Endothelial cell of umbilical vein (primary cell): Measurements from ENCODE around the gene ST6GALNAC3. TPM values are rescaled to one million over a fixed set of nuclear protein-coding genes. Genes with fewer than 3 reads are reported as not detected.

Experiments
- BruUV-seq: library from RNA; stranded (reverse); fragments of 400-500 nt; replicated peaks from 2 replicates; lab custom pipeline; 2021; lab: Mats Ljungman, UMichigan
- CTCF ChIA-PET: fragments of 300-600, 350-600 bp; sonication (Branson Sonifier 250); formaldehyde crosslinking; loops from one replicate; lab custom pipeline; 2021; ENCODE audit warnings: antibody characterized with exemption, inconsistent platforms; lab: Charles Lee
- POLR2A ChIA-PET: fragments of 300-600, 350-600 bp; sonication (Branson Sonifier 250); formaldehyde crosslinking; loops from one replicate; lab custom pipeline; 2021; ENCODE audit warnings: antibody characterized with exemption, inconsistent platforms; lab: Charles Lee
- DNase-seq: peaks from one replicate; pipeline ENCODE4 v3.0.0-alpha.2; 2011; ENCODE audit warnings: low read depth, low spot score
- FAIRE-seq: peaks from 2 replicates; lab custom pipeline; 2011; peaks lifted over from hg19 to GRCh38; lab: Jason Lieb, UNC
- H2AFZ ChIP-seq: 2 replicates; pipeline ENCODE4 v1.6.0; 2012; ENCODE audit warnings: low read depth, low read length, control low read depth, inconsistent platforms
- H3K27ac ChIP-seq: 2 replicates; pipeline ENCODE4 v1.5.1; 2011; ENCODE audit warnings: low read depth, mild to moderate bottlenecking, control low read depth, low read length, moderate library complexity; ENCODE audit not compliant: insufficient read depth
- H3K27me3 ChIP-seq, 2 experiments: 2 replicates each; pipeline versions ENCODE4 v1.6.0 to v1.6.1; 2011; ENCODE audit warnings: low read length in 2 of 2, mixed read lengths in 1 of 2; ENCODE audit not compliant: control insufficient read depth in 2 of 2, insufficient read depth in 2 of 2
- H3K36me3 ChIP-seq, 2 experiments: 2 replicates in 1 of 2; 3 replicates in 1 of 2; pipeline ENCODE4 v1.5.1; 2011; ENCODE audit warnings: low read length in 2 of 2, mild to moderate bottlenecking in 1 of 2, moderate library complexity in 1 of 2; ENCODE audit not compliant: control insufficient read depth in 2 of 2, insufficient read depth in 2 of 2; ENCODE audit errors: extremely low read depth in 1 of 2
- H3K4me1 ChIP-seq: 3 replicates; pipeline ENCODE4 v1.5.1; 2011; ENCODE audit warnings: mild to moderate bottlenecking, low read length; ENCODE audit not compliant: control insufficient read depth, insufficient read depth; ENCODE audit errors: extremely low read depth
- H3K4me2 ChIP-seq: 2 replicates; pipeline ENCODE4 v1.6.1; 2011; ENCODE audit warnings: low read length, control low read depth, mixed read lengths; ENCODE audit not compliant: insufficient read depth
- H3K4me3 ChIP-seq, 3 experiments: fragments of 200-600 bp in 1 of 3; sonication (generic), shearing (Covaris generic) in 1 of 3; replicated peaks in 1 of 3; 2 replicates each; pipeline ENCODE4 v1.5.1; 2011 to 2016; ENCODE audit warnings: control low read depth in 3 of 3, low read length in 3 of 3, mild to moderate bottlenecking in 2 of 3, inconsistent platforms in 1 of 3, low read depth in 1 of 3, moderate library complexity in 1 of 3; ENCODE audit not compliant: insufficient read depth in 1 of 3
- H3K79me2 ChIP-seq: 2 replicates; pipeline ENCODE4 v1.6.0; 2012; ENCODE audit warnings: low read length, inconsistent platforms; ENCODE audit not compliant: control insufficient read depth, insufficient read depth
- H3K9ac ChIP-seq: replicated peaks from 2 replicates; pipeline ENCODE3; 2011; ENCODE audit warnings: low read length, control low read depth; ENCODE audit not compliant: insufficient read depth; ENCODE audit errors: extremely low read depth
- H3K9me1 ChIP-seq: replicated peaks from 3 replicates; pipeline ENCODE4 v1.6.0; 2011; ENCODE audit warnings: mild to moderate bottlenecking, low read length; ENCODE audit not compliant: control insufficient read depth, insufficient read depth; ENCODE audit errors: extremely low read depth
- H3K9me3 ChIP-seq: replicated peaks from 2 replicates; pipeline ENCODE4 v1.5.1; 2012; ENCODE audit warnings: low read length, inconsistent platforms; ENCODE audit not compliant: control insufficient read depth, insufficient read depth
- H4K20me1 ChIP-seq: replicated peaks from 2 replicates; pipeline ENCODE3; 2011; ENCODE audit warnings: mild to moderate bottlenecking, low read length; ENCODE audit not compliant: control insufficient read depth, insufficient read depth; ENCODE audit errors: extremely low read depth
- CTCF ChIP-seq, 2 donors: IDR thresholded peaks; 1 replicate in 1 of 2; 2 replicates in 1 of 2; pipeline ENCODE4 v1.5.1; 2011; ENCODE audit warnings: low read length in 2 of 2, mild to moderate bottlenecking in 2 of 2, moderate library complexity in 2 of 2, control low read depth in 1 of 2, inconsistent platforms in 1 of 2, low read depth in 1 of 2; ENCODE audit not compliant: insufficient read depth in 1 of 2; ENCODE audit errors: extremely low read depth in 1 of 2
- FOS ChIP-seq: IDR thresholded peaks from 2 replicates; pipeline ENCODE4 v1.6.1; 2011; ENCODE audit warnings: mild to moderate bottlenecking, low read length, moderate library complexity, borderline replicate concordance; ENCODE audit not compliant: insufficient read depth
- GATA2 ChIP-seq: IDR thresholded peaks from 2 replicates; pipeline ENCODE4 v1.7.0; 2011; ENCODE audit warnings: low read depth, mild to moderate bottlenecking, moderate library complexity, mixed read lengths, low read length; ENCODE audit not compliant: insufficient read length, insufficient read depth
- JUN ChIP-seq: IDR thresholded peaks from 2 replicates; pipeline ENCODE4 v1.6.1; 2011; ENCODE audit warnings: borderline replicate concordance, low read depth; ENCODE audit not compliant: insufficient read length, insufficient read depth
- MAX ChIP-seq: IDR thresholded peaks from 2 replicates; pipeline ENCODE4 v1.6.1; 2011; ENCODE audit not compliant: insufficient read depth, insufficient read length
- MYC ChIP-seq: IDR thresholded peaks from one replicate; pipeline ENCODE4 v1.6.1; 2011; ENCODE audit warnings: mild to moderate bottlenecking, low read depth, low read length
- POLR2A ChIP-seq: IDR thresholded peaks from 2 replicates; pipeline ENCODE4 v1.6.1; 2012; ENCODE audit warnings: low read depth, mild to moderate bottlenecking, control low read depth, low read length
- POLR2AphosphoS5 ChIP-seq: IDR thresholded peaks from 2 replicates; pipeline ENCODE4 v1.6.1; 2012; ENCODE audit warnings: low read depth, mild to moderate bottlenecking, control low read depth, low read length, moderate library complexity; ENCODE audit not compliant: insufficient read depth
- dilution Hi-C: fragments of 300-500 bp; cut with MboI; formaldehyde crosslinking; loops from one replicate; pipeline ENCODE4 v1.15.0; 2019; ENCODE audit warnings: low sequenced_read_pairs; ENCODE audit not compliant: extremely low pct_ligation_motif_present
- intact Hi-C: fragments of 100-400 bp; cut with micrococcal nuclease; formaldehyde crosslinking; loops from one replicate; pipeline ENCODE4 v1.10.0; 2022
- polyA plus RNA-seq, 4 experiments: library from polyadenylated mRNA; depleted of rRNA in 3 of 4; stranded (reverse) in 3 of 4; unstranded in 1 of 4; fragments of >200 nt; gene quantifications; 2 replicates each; pipeline versions ENCODE4 v1.2.1 to v1.2.3, GENCODE V29; 2011 to 2012; ENCODE audit warnings: missing spikeins in 1 of 4
- total RNA-seq: library from RNA; stranded (reverse); gene quantifications from 2 replicates; pipeline ENCODE4 v1.2.3, GENCODE V29; 2021

ST6GALNAC3 gene
- total and polyA plus RNA-seq, 2 donors (not counting 3 experiments of a cell fraction or from before 2014, with no cell fraction given): 7.6 to 48.3 TPM

GRCh38 chr1:76352741-76353435 lies 278.3 kb downstream of the ST6GALNAC3 start:
- FAIRE-seq (no peak), DNase-seq (no peak)
- Histone ChIP-seq H3K27me3 (no peaks in the 10 kb centered on the region), H3K9me1 (peaks cover 2% of the 10 kb centered on the region), H3K9me3 (no peaks in the 10 kb centered on the region), H3K27ac (no peak overlapping the region), H3K79me2 (no peaks in the 10 kb centered on the region), H3K4me2 (no peak overlapping the region), H3K4me3 (no peak overlapping the region), H3K4me1 (no peaks in the 10 kb centered on the region), H3K36me3 (no peaks in the 10 kb centered on the region), H4K20me1 (no peaks in the 10 kb centered on the region), H3K9ac (no peak overlapping the region), H2AFZ (no peak overlapping the region)
- intact Hi-C loops (no loop called here), dilution Hi-C loops (no loop called here)
- CTCF ChIA-PET: interaction anchor here (0.6 to 1.6 kb wide), 3 partner anchors 21 to 712 kb away, joined by 3 to 4 read pairs (median 3); no protein-coding TSS in a partner anchor
- BruUV-seq: no TSS peak
- TF ChIP-seq POLR2AphosphoS5: no peak
- no peak for TF ChIP-seq FOS
- no peak for TF ChIP-seq POLR2A
- no peak for TF ChIP-seq JUN
- no peak for TF ChIP-seq MYC
- no peak for TF ChIP-seq GATA2
- no peak for TF ChIP-seq MAX
- TF ChIP-seq CTCF (IDR thresholded peaks at IDR 0.05; ENCODE audit: extremely low read depth in 1 of 2, insufficient read depth in 1 of 2, low read depth in 1 of 2, low read length in 2 of 2): no peak
- POLR2A ChIA-PET: no interaction called here
